Measurements from ENCODE around the gene WBP1L. TPM values are rescaled to one million over a fixed set of nuclear protein-coding genes. Genes with fewer than 3 reads are reported as not detected.

The WBP1L gene
- total and polyA plus RNA-seq, 2 of the 13 experiments (the other 11 are each of a cell fraction or from before 2014, with no cell fraction given) = 8.3 to 12.3 TPM

- TF ChIP-seq ZBTB49 (CRISPR knock-in tag; IDR thresholded peaks at IDR 0.05; ENCODE audit: borderline replicate concordance) (no peak), ZNF382 (CRISPR knock-in tag; IDR thresholded peaks at IDR 0.05; ENCODE audit: borderline replicate concordance) (no peak), NFIB (CRISPR knock-in tag; IDR thresholded peaks at IDR 0.05; ENCODE audit: borderline replicate concordance) (no peak), RCOR2 (CRISPR knock-in tag; IDR thresholded peaks at IDR 0.05) (no peak), FLYWCH1 (CRISPR knock-in tag; IDR thresholded peaks at IDR 0.05) (no peak), ZNF296 (CRISPR knock-in tag; conservative IDR thresholded peaks at IDR 0.05) (no peak), BCLAF1 (IDR thresholded peaks at IDR 0.05) (no peak), PBX3 (CRISPR knock-in tag; IDR thresholded peaks at IDR 0.05; ENCODE audit: borderline replicate concordance) (no peak), HOXA9 (CRISPR knock-in tag; IDR thresholded peaks at IDR 0.05; ENCODE audit: borderline replicate concordance) (no peak), ZNF724P (CRISPR knock-in tag; IDR thresholded peaks at IDR 0.05; ENCODE audit: borderline replicate concordance) (no peak), SMAD3 (CRISPR knock-in tag; IDR thresholded peaks at IDR 0.05) (no peak), CBX2 (IDR thresholded peaks at IDR 0.05; ENCODE audit: low read depth, low read length) (no peak), CBX2 (CRISPR knock-in tag; IDR thresholded peaks at IDR 0.05; ENCODE audit: low read depth) (no peak), HOXA5 (CRISPR knock-in tag; IDR thresholded peaks at IDR 0.05) (no peak), SP1 (IDR thresholded peaks at IDR 0.05) (no peak), SP1 (CRISPR knock-in tag; IDR thresholded peaks at IDR 0.05) (no peak), NAIF1 (CRISPR knock-in tag; IDR thresholded peaks at IDR 0.05; ENCODE audit: borderline replicate concordance) (no peak), MBD4 (IDR thresholded peaks at IDR 0.05; ENCODE audit: borderline replicate concordance, low read length) (no peak), ZNF260 (CRISPR knock-in tag; IDR thresholded peaks at IDR 0.05; ENCODE audit: borderline replicate concordance, low read depth) (no peak), CEBPG (CRISPR knock-in tag; IDR thresholded peaks at IDR 0.05) (no peak), KAT7 (CRISPR knock-in tag; IDR thresholded peaks at IDR 0.05; ENCODE audit: borderline replicate concordance) (peak; percentile 43; the same call in 1 of the 2 replicates), RFXAP (CRISPR knock-in tag; IDR thresholded peaks at IDR 0.05; ENCODE audit: borderline replicate concordance) (peak; percentile 56; the same call in 1 of the 2 replicates)
Observed at GRCh38 chr10:102714621-102715455, 28.9 kb upstream of the WBP1L start, which contains the start of gene SFXN2 (continued).
